ENCODE results near the gene OSBPL8. TPM values are rescaled to one million over a fixed set of nuclear protein-coding genes. Genes with fewer than 3 reads are reported as not detected.

The OSBPL8 gene
- total RNA-seq, 1 experiment from 2014 or later = 81.7 TPM

- no peak overlapping the region for H3K27ac Mint-ChIP-seq
- H3K4me1 Mint-ChIP-seq = peaks cover 41% of the 10 kb centered on the region
- ATAC-seq (no peak), DNase-seq (ENCODE audit: low spot score) (no peak)
- no peak overlapping the region for H3K4me3 Mint-ChIP-seq
- H3K9me3 Mint-ChIP-seq = peaks cover 8% of the 10 kb centered on the region
- TF ChIP-seq ZNF263 (CRISPR knock-in tag; IDR thresholded peaks at IDR 0.05; ENCODE audit: low read depth) (no peak), USF2 (CRISPR knock-in tag; IDR thresholded peaks at IDR 0.05) (no peak), ZNF423 (CRISPR knock-in tag; IDR thresholded peaks at IDR 0.05) (no peak), ZNF396 (CRISPR knock-in tag; IDR thresholded peaks at IDR 0.05; ENCODE audit: borderline replicate concordance) (no peak)
- POLR2A ChIA-PET = no interaction called here
- H3K27me3 Mint-ChIP-seq (ENCODE audit: low read depth) = no peaks in the 10 kb centered on the region
- H3K36me3 Mint-ChIP-seq = peaks cover 15% of the 10 kb centered on the region
- CTCF ChIA-PET = no interaction called here
Measured at GRCh38 chr12:76535170-76535569, 24.4 kb downstream of the OSBPL8 start.

- Mint-ChIP-seq H3K9me3 (peaks cover 11% of the 10 kb centered on the region), H3K4me1 (peaks cover 40% of the 10 kb centered on the region), H3K36me3 (peaks cover 18% of the 10 kb centered on the region), H3K27ac (peak overlapping the region; percentile 61), H3K27me3 (ENCODE audit: low read depth) (no peaks in the 10 kb centered on the region), H3K4me3 (no peak overlapping the region)
- no peak for DNase-seq (ENCODE audit: low spot score)
- POLR2A ChIA-PET = no interaction called here
- CTCF ChIA-PET = no interaction called here
- ATAC-seq = no peak
- TF ChIP-seq ZBTB43 (CRISPR knock-in tag; IDR thresholded peaks at IDR 0.05) (no peak), NFYB (CRISPR knock-in tag; conservative IDR thresholded peaks at IDR 0.05; ENCODE audit: low read depth) (no peak), CTCF (IDR thresholded peaks at IDR 0.05) (no peak), NR3C1 (CRISPR knock-in tag; conservative IDR thresholded peaks at IDR 0.05; ENCODE audit: low read depth) (no peak), ESRRA (CRISPR knock-in tag; IDR thresholded peaks at IDR 0.05; ENCODE audit: borderline replicate concordance) (no peak), FOXP4 (CRISPR knock-in tag; IDR thresholded peaks at IDR 0.05) (no peak), PRDM15 (CRISPR knock-in tag; IDR thresholded peaks at IDR 0.05) (no peak), ARID4B (CRISPR knock-in tag; IDR thresholded peaks at IDR 0.05; ENCODE audit: borderline replicate concordance) (no peak), MXD4 (CRISPR knock-in tag; IDR thresholded peaks at IDR 0.05; ENCODE audit: borderline replicate concordance) (no peak), ZNF425 (CRISPR knock-in tag; conservative IDR thresholded peaks at IDR 0.05) (no peak), ZNF423 (CRISPR knock-in tag; IDR thresholded peaks at IDR 0.05) (no peak), ZNF281 (CRISPR knock-in tag; IDR thresholded peaks at IDR 0.05) (no peak)
Measured at GRCh38 chr12:76533331-76533730, 26.2 kb downstream of the OSBPL8 start.

All from WTC11 (cell line).